ENCODE data around the gene GAB3. TPM values are rescaled to one million over a fixed set of nuclear protein-coding genes. Genes with fewer than 3 reads are reported as not detected.

The GAB3 gene
- total and polyA plus RNA-seq, 9 of the 15 experiments (the other 6 are each of a cell fraction or from before 2014, with no cell fraction given): 16.1 to 31.4 (median 20.2) TPM

DNA sequence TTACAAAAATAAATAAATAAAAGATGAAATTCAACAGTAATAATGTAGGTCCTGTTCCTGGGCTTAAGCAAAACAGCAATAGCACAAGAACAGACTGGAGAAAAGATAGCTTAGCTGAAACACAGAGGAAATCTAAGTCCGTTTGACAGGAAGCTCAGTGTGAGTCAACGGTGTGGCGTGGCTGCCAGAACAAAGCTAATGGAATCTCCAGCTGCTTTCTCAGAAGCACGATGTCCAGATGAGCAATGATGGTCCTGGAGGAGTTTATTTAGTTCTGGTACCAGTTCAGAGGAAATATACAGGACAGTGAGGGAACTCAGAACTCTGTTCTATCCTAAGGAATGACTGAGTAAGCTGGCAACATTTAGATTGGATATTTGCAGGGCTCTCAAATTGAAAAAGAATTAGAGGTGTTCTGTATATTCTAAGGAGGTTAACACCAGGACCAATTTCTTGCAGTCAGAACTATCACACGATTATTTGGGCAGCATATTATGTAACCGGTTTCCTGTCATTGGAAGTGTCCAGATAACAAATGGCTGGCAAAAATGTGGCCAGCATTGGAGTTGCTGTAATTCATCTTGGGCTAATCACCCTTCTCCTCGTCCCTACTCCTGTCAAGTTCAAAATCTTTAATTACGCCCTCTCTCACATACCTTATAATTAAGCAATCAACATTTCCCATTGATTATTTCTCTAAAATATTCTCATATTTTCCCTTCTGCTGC is 12.7 kb downstream of the GAB3 start (continued):
- TF ChIP-seq, protein P1, sequence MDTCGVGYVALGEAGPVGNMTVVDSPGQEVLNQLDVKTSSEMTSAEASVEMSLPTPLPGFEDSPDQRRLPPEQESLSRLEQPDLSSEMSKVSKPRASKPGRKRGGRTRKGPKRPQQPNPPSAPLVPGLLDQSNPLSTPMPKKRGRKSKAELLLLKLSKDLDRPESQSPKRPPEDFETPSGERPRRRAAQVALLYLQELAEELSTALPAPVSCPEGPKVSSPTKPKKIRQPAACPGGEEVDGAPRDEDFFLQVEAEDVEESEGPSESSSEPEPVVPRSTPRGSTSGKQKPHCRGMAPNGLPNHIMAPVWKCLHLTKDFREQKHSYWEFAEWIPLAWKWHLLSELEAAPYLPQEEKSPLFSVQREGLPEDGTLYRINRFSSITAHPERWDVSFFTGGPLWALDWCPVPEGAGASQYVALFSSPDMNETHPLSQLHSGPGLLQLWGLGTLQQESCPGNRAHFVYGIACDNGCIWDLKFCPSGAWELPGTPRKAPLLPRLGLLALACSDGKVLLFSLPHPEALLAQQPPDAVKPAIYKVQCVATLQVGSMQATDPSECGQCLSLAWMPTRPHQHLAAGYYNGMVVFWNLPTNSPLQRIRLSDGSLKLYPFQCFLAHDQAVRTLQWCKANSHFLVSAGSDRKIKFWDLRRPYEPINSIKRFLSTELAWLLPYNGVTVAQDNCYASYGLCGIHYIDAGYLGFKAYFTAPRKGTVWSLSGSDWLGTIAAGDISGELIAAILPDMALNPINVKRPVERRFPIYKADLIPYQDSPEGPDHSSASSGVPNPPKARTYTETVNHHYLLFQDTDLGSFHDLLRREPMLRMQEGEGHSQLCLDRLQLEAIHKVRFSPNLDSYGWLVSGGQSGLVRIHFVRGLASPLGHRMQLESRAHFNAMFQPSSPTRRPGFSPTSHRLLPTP (IDR thresholded peaks at IDR 0.05; ENCODE audit: borderline replicate concordance, extremely low read depth, insufficient read length): no peak
- TF ChIP-seq CBFA2T2 (conservative IDR thresholded peaks at IDR 0.05): no peak

DNA sequence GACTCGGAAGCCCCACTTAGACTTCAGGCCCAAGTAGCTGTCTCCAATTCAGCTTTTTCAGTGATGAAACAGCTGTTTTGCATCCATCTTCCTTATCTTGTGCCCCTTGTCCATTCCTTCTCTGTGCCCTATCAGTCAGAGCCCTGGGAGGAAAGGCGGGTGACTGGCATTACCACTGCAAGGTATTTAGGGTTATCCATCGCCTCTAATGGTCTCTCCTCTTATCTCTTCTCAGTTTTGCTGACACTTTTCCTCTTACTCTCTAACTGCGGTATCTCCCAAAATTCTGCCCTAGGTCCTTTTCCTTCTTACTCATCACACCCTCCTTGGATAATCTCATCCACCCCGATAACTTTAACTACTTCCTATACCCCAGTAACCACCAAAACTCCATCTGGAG is 13.7 kb downstream of the GAB3 start:
- in situ Hi-C loops (cut with MboI): loop anchor here (25.0 kb wide), 1 partner anchor 150 kb away; the partner anchor contains the start of gene CTAG1A
- no peak for DNase-seq (ENCODE audit: extremely low read depth in 1 of 4, low spot score in 3 of 4)
- no peak overlapping the region for H2AFZ ChIP-seq (ENCODE audit: low read depth, low read length)
- H3K27me3 ChIP-seq (ENCODE audit: control insufficient read depth in 2 of 2, insufficient read depth in 2 of 2, low read length in 2 of 2): no peaks in the 10 kb centered on the region
- no peak overlapping the region; the same call in 2 of the 3 replicates for H3K27ac ChIP-seq (ENCODE audit: extremely low read depth, low read depth, low read length)
- H3K4me2 ChIP-seq (ENCODE audit: insufficient read depth, low read length): no peak overlapping the region
- H3K9me3 ChIP-seq (replicated peaks; ENCODE audit: control insufficient read depth, insufficient read depth, low read depth, low read length): no peaks in the 10 kb centered on the region
- H4K20me1 ChIP-seq (replicated peaks; ENCODE audit: control insufficient read depth, insufficient read depth, low read length): no peaks in the 10 kb centered on the region
- CTCF ChIA-PET (ENCODE audit: low intra/inter-chr PET ratio): no interaction called here
- peaks cover 94% of the 10 kb centered on the region for H3K79me2 ChIP-seq (ENCODE audit: control insufficient read depth, insufficient read depth, low read length)
- H3K9ac ChIP-seq (ENCODE audit: insufficient read depth in 1 of 2, low read depth in 2 of 2, low read length in 2 of 2): no peak overlapping the region
- intact Hi-C loops (cut with micrococcal nuclease): no loop called here
- no peak overlapping the region for H3K4me3 ChIP-seq
- 73% methylated on average over 5 of the region's 5 CpGs for WGBS (ENCODE audit: insufficient coverage, low coverage, missing lambda C conversion rate)
- no peak for FAIRE-seq
- H3K36me3 ChIP-seq (ENCODE audit: control insufficient read depth, insufficient read depth, low read length): peaks cover 19% of the 10 kb centered on the region; the same call in 2 of the 3 replicates
- peaks cover 4 to 49% of the 10 kb centered on the region in 2 experiments; a peak in 4 of 5 replicates for H3K4me1 ChIP-seq (replicated peaks in 1 of 2; ENCODE audit: control insufficient read depth in 2 of 2, insufficient read depth in 2 of 2, low read length in 2 of 2)
- POLR2A ChIA-PET: interaction anchor here (0.6 to 1.2 kb wide), 2 partner anchors 10 to 19 kb away, joined by 3 to 4 read pairs; no protein-coding TSS in a partner anchor
- TF ChIP-seq, protein P2, sequence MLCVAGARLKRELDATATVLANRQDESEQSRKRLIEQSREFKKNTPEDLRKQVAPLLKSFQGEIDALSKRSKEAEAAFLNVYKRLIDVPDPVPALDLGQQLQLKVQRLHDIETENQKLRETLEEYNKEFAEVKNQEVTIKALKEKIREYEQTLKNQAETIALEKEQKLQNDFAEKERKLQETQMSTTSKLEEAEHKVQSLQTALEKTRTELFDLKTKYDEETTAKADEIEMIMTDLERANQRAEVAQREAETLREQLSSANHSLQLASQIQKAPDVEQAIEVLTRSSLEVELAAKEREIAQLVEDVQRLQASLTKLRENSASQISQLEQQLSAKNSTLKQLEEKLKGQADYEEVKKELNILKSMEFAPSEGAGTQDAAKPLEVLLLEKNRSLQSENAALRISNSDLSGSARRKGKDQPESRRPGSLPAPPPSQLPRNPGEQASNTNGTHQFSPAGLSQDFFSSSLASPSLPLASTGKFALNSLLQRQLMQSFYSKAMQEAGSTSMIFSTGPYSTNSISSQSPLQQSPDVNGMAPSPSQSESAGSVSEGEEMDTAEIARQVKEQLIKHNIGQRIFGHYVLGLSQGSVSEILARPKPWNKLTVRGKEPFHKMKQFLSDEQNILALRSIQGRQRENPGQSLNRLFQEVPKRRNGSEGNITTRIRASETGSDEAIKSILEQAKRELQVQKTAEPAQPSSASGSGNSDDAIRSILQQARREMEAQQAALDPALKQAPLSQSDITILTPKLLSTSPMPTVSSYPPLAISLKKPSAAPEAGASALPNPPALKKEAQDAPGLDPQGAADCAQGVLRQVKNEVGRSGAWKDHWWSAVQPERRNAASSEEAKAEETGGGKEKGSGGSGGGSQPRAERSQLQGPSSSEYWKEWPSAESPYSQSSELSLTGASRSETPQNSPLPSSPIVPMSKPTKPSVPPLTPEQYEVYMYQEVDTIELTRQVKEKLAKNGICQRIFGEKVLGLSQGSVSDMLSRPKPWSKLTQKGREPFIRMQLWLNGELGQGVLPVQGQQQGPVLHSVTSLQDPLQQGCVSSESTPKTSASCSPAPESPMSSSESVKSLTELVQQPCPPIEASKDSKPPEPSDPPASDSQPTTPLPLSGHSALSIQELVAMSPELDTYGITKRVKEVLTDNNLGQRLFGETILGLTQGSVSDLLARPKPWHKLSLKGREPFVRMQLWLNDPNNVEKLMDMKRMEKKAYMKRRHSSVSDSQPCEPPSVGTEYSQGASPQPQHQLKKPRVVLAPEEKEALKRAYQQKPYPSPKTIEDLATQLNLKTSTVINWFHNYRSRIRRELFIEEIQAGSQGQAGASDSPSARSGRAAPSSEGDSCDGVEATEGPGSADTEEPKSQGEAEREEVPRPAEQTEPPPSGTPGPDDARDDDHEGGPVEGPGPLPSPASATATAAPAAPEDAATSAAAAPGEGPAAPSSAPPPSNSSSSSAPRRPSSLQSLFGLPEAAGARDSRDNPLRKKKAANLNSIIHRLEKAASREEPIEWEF (CRISPR knock-in tag; IDR thresholded peaks at IDR 0.05): no peak
- TF ChIP-seq POLR2AphosphoS5 (IDR thresholded peaks at IDR 0.05; ENCODE audit: control insufficient read depth, insufficient read depth, low read depth, low read length) (no peak), FOXK2 (conservative IDR thresholded peaks at IDR 0.05 in 1 of 2, IDR thresholded peaks at IDR 0.05 in 1 of 2; ENCODE audit: low read depth in 2 of 2) (no peak), ZNF408 (CRISPR knock-in tag; IDR thresholded peaks at IDR 0.05; ENCODE audit: low read depth) (no peak), SIN3B (IDR thresholded peaks at IDR 0.05; ENCODE audit: low read depth) (no peak), NCOA2 (IDR thresholded peaks at IDR 0.05; ENCODE audit: partially characterized antibody in 2 of 2) (no peak)
- TF ChIP-seq, protein P3, sequence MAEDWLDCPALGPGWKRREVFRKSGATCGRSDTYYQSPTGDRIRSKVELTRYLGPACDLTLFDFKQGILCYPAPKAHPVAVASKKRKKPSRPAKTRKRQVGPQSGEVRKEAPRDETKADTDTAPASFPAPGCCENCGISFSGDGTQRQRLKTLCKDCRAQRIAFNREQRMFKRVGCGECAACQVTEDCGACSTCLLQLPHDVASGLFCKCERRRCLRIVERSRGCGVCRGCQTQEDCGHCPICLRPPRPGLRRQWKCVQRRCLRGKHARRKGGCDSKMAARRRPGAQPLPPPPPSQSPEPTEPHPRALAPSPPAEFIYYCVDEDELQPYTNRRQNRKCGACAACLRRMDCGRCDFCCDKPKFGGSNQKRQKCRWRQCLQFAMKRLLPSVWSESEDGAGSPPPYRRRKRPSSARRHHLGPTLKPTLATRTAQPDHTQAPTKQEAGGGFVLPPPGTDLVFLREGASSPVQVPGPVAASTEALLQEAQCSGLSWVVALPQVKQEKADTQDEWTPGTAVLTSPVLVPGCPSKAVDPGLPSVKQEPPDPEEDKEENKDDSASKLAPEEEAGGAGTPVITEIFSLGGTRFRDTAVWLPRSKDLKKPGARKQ (CRISPR knock-in tag; IDR thresholded peaks at IDR 0.05): no peak
- no peaks in the 10 kb centered on the region for H3K9me1 ChIP-seq (ENCODE audit: control insufficient read depth, insufficient read depth, low read length)
- no peak for ATAC-seq
- no TSS peak for BruUV-seq (replicated peaks)

All from K562 (cell line).